Endothelial cell of umbilical vein (primary cell): ENCODE measurements around the gene CRTC2. TPM values are rescaled to one million over a fixed set of nuclear protein-coding genes. Genes with fewer than 3 reads are reported as not detected.

Source experiments
- BruUV-seq: library from RNA; stranded (reverse); fragments of 400-500 nt; replicated peaks from 2 replicates; lab custom pipeline; 2021; lab: Mats Ljungman, UMichigan
- CTCF ChIA-PET: fragments of 300-600, 350-600 bp; sonication (Branson Sonifier 250); formaldehyde crosslinking; loops from one replicate; lab custom pipeline; 2021; ENCODE audit warnings: antibody characterized with exemption, inconsistent platforms; lab: Charles Lee
- POLR2A ChIA-PET: fragments of 300-600, 350-600 bp; sonication (Branson Sonifier 250); formaldehyde crosslinking; loops from one replicate; lab custom pipeline; 2021; ENCODE audit warnings: antibody characterized with exemption, inconsistent platforms; lab: Charles Lee
- DNase-seq: peaks from one replicate; pipeline ENCODE4 v3.0.0-alpha.2; 2011; ENCODE audit warnings: low read depth, low spot score
- FAIRE-seq: peaks from 2 replicates; lab custom pipeline; 2011; peaks lifted over from hg19 to GRCh38; lab: Jason Lieb, UNC
- H2AFZ ChIP-seq: 2 replicates; pipeline ENCODE4 v1.6.0; 2012; ENCODE audit warnings: low read depth, low read length, control low read depth, inconsistent platforms
- H3K27ac ChIP-seq: 2 replicates; pipeline ENCODE4 v1.5.1; 2011; ENCODE audit warnings: low read depth, mild to moderate bottlenecking, control low read depth, low read length, moderate library complexity; ENCODE audit not compliant: insufficient read depth
- H3K27me3 ChIP-seq, 2 experiments: 2 replicates each; pipeline versions ENCODE4 v1.6.0 to v1.6.1; 2011; ENCODE audit warnings: low read length in 2 of 2, mixed read lengths in 1 of 2; ENCODE audit not compliant: control insufficient read depth in 2 of 2, insufficient read depth in 2 of 2
- H3K36me3 ChIP-seq, 2 experiments: 2 replicates in 1 of 2; 3 replicates in 1 of 2; pipeline ENCODE4 v1.5.1; 2011; ENCODE audit warnings: low read length in 2 of 2, mild to moderate bottlenecking in 1 of 2, moderate library complexity in 1 of 2; ENCODE audit not compliant: control insufficient read depth in 2 of 2, insufficient read depth in 2 of 2; ENCODE audit errors: extremely low read depth in 1 of 2
- H3K4me1 ChIP-seq: 3 replicates; pipeline ENCODE4 v1.5.1; 2011; ENCODE audit warnings: mild to moderate bottlenecking, low read length; ENCODE audit not compliant: control insufficient read depth, insufficient read depth; ENCODE audit errors: extremely low read depth
- H3K4me2 ChIP-seq: 2 replicates; pipeline ENCODE4 v1.6.1; 2011; ENCODE audit warnings: low read length, control low read depth, mixed read lengths; ENCODE audit not compliant: insufficient read depth
- H3K4me3 ChIP-seq, 3 experiments: fragments of 200-600 bp in 1 of 3; sonication (generic), shearing (Covaris generic) in 1 of 3; replicated peaks in 1 of 3; 2 replicates each; pipeline ENCODE4 v1.5.1; 2011 to 2016; ENCODE audit warnings: control low read depth in 3 of 3, low read length in 3 of 3, mild to moderate bottlenecking in 2 of 3, inconsistent platforms in 1 of 3, low read depth in 1 of 3, moderate library complexity in 1 of 3; ENCODE audit not compliant: insufficient read depth in 1 of 3
- H3K79me2 ChIP-seq: 2 replicates; pipeline ENCODE4 v1.6.0; 2012; ENCODE audit warnings: low read length, inconsistent platforms; ENCODE audit not compliant: control insufficient read depth, insufficient read depth
- H3K9ac ChIP-seq: replicated peaks from 2 replicates; pipeline ENCODE3; 2011; ENCODE audit warnings: low read length, control low read depth; ENCODE audit not compliant: insufficient read depth; ENCODE audit errors: extremely low read depth
- H3K9me1 ChIP-seq: replicated peaks from 3 replicates; pipeline ENCODE4 v1.6.0; 2011; ENCODE audit warnings: mild to moderate bottlenecking, low read length; ENCODE audit not compliant: control insufficient read depth, insufficient read depth; ENCODE audit errors: extremely low read depth
- H3K9me3 ChIP-seq: replicated peaks from 2 replicates; pipeline ENCODE4 v1.5.1; 2012; ENCODE audit warnings: low read length, inconsistent platforms; ENCODE audit not compliant: control insufficient read depth, insufficient read depth
- H4K20me1 ChIP-seq: replicated peaks from 2 replicates; pipeline ENCODE3; 2011; ENCODE audit warnings: mild to moderate bottlenecking, low read length; ENCODE audit not compliant: control insufficient read depth, insufficient read depth; ENCODE audit errors: extremely low read depth
- CTCF ChIP-seq, 2 donors: IDR thresholded peaks; 1 replicate in 1 of 2; 2 replicates in 1 of 2; pipeline ENCODE4 v1.5.1; 2011; ENCODE audit warnings: low read length in 2 of 2, mild to moderate bottlenecking in 2 of 2, moderate library complexity in 2 of 2, control low read depth in 1 of 2, inconsistent platforms in 1 of 2, low read depth in 1 of 2; ENCODE audit not compliant: insufficient read depth in 1 of 2; ENCODE audit errors: extremely low read depth in 1 of 2
- FOS ChIP-seq: IDR thresholded peaks from 2 replicates; pipeline ENCODE4 v1.6.1; 2011; ENCODE audit warnings: mild to moderate bottlenecking, low read length, moderate library complexity, borderline replicate concordance; ENCODE audit not compliant: insufficient read depth
- GATA2 ChIP-seq: IDR thresholded peaks from 2 replicates; pipeline ENCODE4 v1.7.0; 2011; ENCODE audit warnings: low read depth, mild to moderate bottlenecking, moderate library complexity, mixed read lengths, low read length; ENCODE audit not compliant: insufficient read length, insufficient read depth
- JUN ChIP-seq: IDR thresholded peaks from 2 replicates; pipeline ENCODE4 v1.6.1; 2011; ENCODE audit warnings: borderline replicate concordance, low read depth; ENCODE audit not compliant: insufficient read length, insufficient read depth
- POLR2A ChIP-seq: IDR thresholded peaks from 2 replicates; pipeline ENCODE4 v1.6.1; 2012; ENCODE audit warnings: low read depth, mild to moderate bottlenecking, control low read depth, low read length
- POLR2AphosphoS5 ChIP-seq: IDR thresholded peaks from 2 replicates; pipeline ENCODE4 v1.6.1; 2012; ENCODE audit warnings: low read depth, mild to moderate bottlenecking, control low read depth, low read length, moderate library complexity; ENCODE audit not compliant: insufficient read depth
- dilution Hi-C: fragments of 300-500 bp; cut with MboI; formaldehyde crosslinking; loops from one replicate; pipeline ENCODE4 v1.15.0; 2019; ENCODE audit warnings: low sequenced_read_pairs; ENCODE audit not compliant: extremely low pct_ligation_motif_present
- intact Hi-C: fragments of 100-400 bp; cut with micrococcal nuclease; formaldehyde crosslinking; loops from one replicate; pipeline ENCODE4 v1.10.0; 2022
- polyA plus RNA-seq, 4 experiments: library from polyadenylated mRNA; depleted of rRNA in 3 of 4; stranded (reverse) in 3 of 4; unstranded in 1 of 4; fragments of >200 nt; gene quantifications; 2 replicates each; pipeline versions ENCODE4 v1.2.1 to v1.2.3, GENCODE V29; 2011 to 2012; ENCODE audit warnings: missing spikeins in 1 of 4
- total RNA-seq: library from RNA; stranded (reverse); gene quantifications from 2 replicates; pipeline ENCODE4 v1.2.3, GENCODE V29; 2021

CRTC2 gene
- total and polyA plus RNA-seq, 2 donors (not counting 3 experiments of a cell fraction or from before 2014, with no cell fraction given) = 40.2 to 42.2 TPM

GRCh38 chr1:153963030-153963849 lies 4.8 kb upstream of the CRTC2 start, which contains the start of gene SLC39A1:
Gene SLC39A1 (minus strand): TSS chr1:153963537. CDS start chr1:153962715, 822 bp downstream.
- peaks cover 46% of the 10 kb centered on the region for H3K4me1 ChIP-seq
- peak within 1 kb of the TSS; percentile 64 for H3K27ac ChIP-seq
- ChIA-PET CTCF (interaction anchor here (1.1 to 3.0 kb wide), 8 partner anchors 11 to 183 kb away, joined by 3 to 21 read pairs (median 6); partner anchors contain the start of genes DENND4B, GATAD2B, JTB and RAB13), POLR2A (interaction anchor here (0.6 to 1.5 kb wide), 5 partner anchors 10 to 356 kb away, joined by 3 to 5 read pairs (median 4); partner anchors contain the start of genes DENND4B and JTB)
- no peak for TF ChIP-seq GATA2
- no peak for TF ChIP-seq JUN
- TF ChIP-seq POLR2AphosphoS5 = no peak
- no peak for TF ChIP-seq CTCF (IDR thresholded peaks at IDR 0.05; ENCODE audit: extremely low read depth in 1 of 2, insufficient read depth in 1 of 2, low read depth in 1 of 2, low read length in 2 of 2)
- peak; percentile 47 for TF ChIP-seq POLR2A
- TF ChIP-seq FOS = no peak
- H3K4me3 ChIP-seq = peak within 1 kb of the TSS; percentile 27 to 73 (median 73)
- H3K4me2 ChIP-seq = peak within 1 kb of the TSS; percentile 87
- H3K27me3 ChIP-seq = no peaks in the 10 kb centered on the region
- H3K79me2 ChIP-seq = peaks cover 10% of the 10 kb centered on the region
- peak; percentile 95 for FAIRE-seq
- dilution Hi-C loops = no loop called here
- intact Hi-C loops = loop anchor here (1.0 to 5.0 kb wide), 6 partner anchors 14 to 81 kb away; partner anchors contain the start of genes DENND4B, JTB, RAB13 and RPS27
- BruUV-seq = TSS peak; percentile 53
- H3K9me1 ChIP-seq = no peaks in the 10 kb centered on the region
- DNase-seq = peak; percentile 99
- peak within 1 kb of the TSS; percentile 80 for H3K9ac ChIP-seq
- no peaks in the 10 kb centered on the region for H3K9me3 ChIP-seq
- peak within 1 kb of the TSS; percentile 58 for H2AFZ ChIP-seq
- H3K36me3 ChIP-seq = peaks cover 0 to 8% of the 10 kb centered on the region in 2 experiments
- no peaks in the 10 kb centered on the region for H4K20me1 ChIP-seq
